Fibroblast of lung (primary cell): ENCODE data around the gene DCLK2. TPM values are rescaled to one million over a fixed set of nuclear protein-coding genes. Genes with fewer than 3 reads are reported as not detected.

Source experiments
- DNase-seq, 2 donors: peaks; one replicate each; pipeline versions ENCODE4 v3.0.0 to v3.0.0-alpha.2; 2010; ENCODE audit warnings: low read depth in 2 of 2
- H2AFZ ChIP-seq: 2 replicates; pipeline ENCODE4 v1.5.1; 2012; ENCODE audit warnings: low read length, control low read depth, inconsistent platforms
- H3K27ac ChIP-seq: 2 replicates; pipeline ENCODE4 v1.5.1; 2011; ENCODE audit warnings: low read length, control low read depth; ENCODE audit not compliant: insufficient read depth
- H3K27me3 ChIP-seq: 2 replicates; pipeline ENCODE4 v1.5.1; 2011; ENCODE audit warnings: mild to moderate bottlenecking, low read length; ENCODE audit not compliant: control insufficient read depth, insufficient read depth
- H3K36me3 ChIP-seq: 2 replicates; pipeline ENCODE4 v1.5.1; 2011; ENCODE audit warnings: low read length; ENCODE audit not compliant: control insufficient read depth, insufficient read depth
- H3K4me1 ChIP-seq: 2 replicates; pipeline ENCODE4 v1.5.1; 2011; ENCODE audit warnings: low read length; ENCODE audit not compliant: control insufficient read depth, insufficient read depth; ENCODE audit errors: extremely low read depth
- H3K4me2 ChIP-seq: 2 replicates; pipeline ENCODE4 v1.5.1; 2011; ENCODE audit warnings: low read length, control low read depth; ENCODE audit not compliant: insufficient read depth; ENCODE audit errors: extremely low read depth
- H3K4me3 ChIP-seq, 4 experiments: fragments of 200-600 bp in 1 of 4; sonication (generic) in 1 of 4; replicated peaks in 1 of 4; 2 replicates each; pipeline ENCODE4 v1.5.1; 2011 to 2016; ENCODE audit warnings: low read length in 4 of 4, low read depth in 3 of 4, mild to moderate bottlenecking in 3 of 4, control low read depth in 2 of 4, inconsistent platforms in 1 of 4, mixed read lengths in 1 of 4; ENCODE audit not compliant: insufficient read depth in 1 of 4; ENCODE audit errors: control extremely low read depth in 1 of 4
- H3K79me2 ChIP-seq: 2 replicates; pipeline ENCODE4 v1.5.1; 2012; ENCODE audit warnings: mild to moderate bottlenecking, low read length, inconsistent platforms; ENCODE audit not compliant: control insufficient read depth, insufficient read depth
- H3K9ac ChIP-seq: 2 replicates; pipeline ENCODE4 v1.5.1; 2011; ENCODE audit warnings: mild to moderate bottlenecking, low read length, control low read depth; ENCODE audit not compliant: insufficient read depth
- H3K9me3 ChIP-seq: 2 replicates; pipeline ENCODE4 v1.5.1; 2012; ENCODE audit warnings: low read depth, low read length; ENCODE audit not compliant: control insufficient read depth, insufficient read depth
- H4K20me1 ChIP-seq: 2 replicates; pipeline ENCODE4 v1.5.1; 2011; ENCODE audit warnings: low read length; ENCODE audit not compliant: control insufficient read depth, insufficient read depth; ENCODE audit errors: extremely low read depth
- CTCF ChIP-seq, 2 donors: IDR thresholded peaks in 1 of 2; conservative IDR thresholded peaks in 1 of 2; 1 replicate in 1 of 2; 2 replicates in 1 of 2; pipeline ENCODE4 v1.5.1; 2011 to 2012; ENCODE audit warnings: low read length in 2 of 2, control low read depth in 1 of 2, inconsistent platforms in 1 of 2, low read depth in 1 of 2, mild to moderate bottlenecking in 1 of 2
- EZH2 ChIP-seq: IDR thresholded peaks from 2 replicates; pipeline ENCODE4 v1.5.1; 2012; ENCODE audit warnings: low read length, control low read depth, mild to moderate bottlenecking; ENCODE audit errors: missing control alignments
- polyA plus RNA-seq, 2 donors: library from polyadenylated mRNA; depleted of rRNA in 1 of 2; stranded (reverse) in 1 of 2; unstranded in 1 of 2; fragments of >200 nt; gene quantifications; 2 replicates each; pipeline ENCODE4 v1.2.1, GENCODE V29; 2011 to 2012; ENCODE audit warnings: missing spikeins in 1 of 2
- total RNA-seq: library from RNA; depleted of rRNA; stranded (reverse); fragments of >200 nt; gene quantifications from 2 replicates; pipeline ENCODE4 v1.2.1, GENCODE V29; 2014

The DCLK2 gene
- total and polyA plus RNA-seq, 2 donors (not counting 1 experiment from before 2014, with no cell fraction given) = 3.8 to 14.0 TPM

- Histone ChIP-seq H4K20me1 (no peaks in the 10 kb centered on the region), H3K4me1 (no peaks in the 10 kb centered on the region), H3K9ac (no peak overlapping the region), H2AFZ (no peak overlapping the region), H3K36me3 (no peaks in the 10 kb centered on the region), H3K4me3 (no peak overlapping the region), H3K79me2 (no peaks in the 10 kb centered on the region), H3K27ac (no peak overlapping the region), H3K9me3 (no peaks in the 10 kb centered on the region), H3K4me2 (no peak overlapping the region), H3K27me3 (no peaks in the 10 kb centered on the region)
- TF ChIP-seq CTCF (conservative IDR thresholded peaks at IDR 0.05 in 1 of 2, IDR thresholded peaks at IDR 0.05 in 1 of 2; ENCODE audit: low read depth in 1 of 2, low read length in 2 of 2) = no peak
- TF ChIP-seq EZH2 = no peak
- DNase-seq = no peak
Observed at GRCh38 chr4:150155391-150155790, 77.1 kb downstream of the DCLK2 start.

GRCh38 chr4:150156543-150156942 lies 78.3 kb downstream of the DCLK2 start:
- H3K27ac ChIP-seq = no peak overlapping the region
- H3K27me3 ChIP-seq = no peaks in the 10 kb centered on the region

GRCh38 chr4:150158041-150158440 lies 79.8 kb downstream of the DCLK2 start:
- no peak overlapping the region for H3K4me3 ChIP-seq
- no peaks in the 10 kb centered on the region for H3K79me2 ChIP-seq

More at GRCh38 chr4:150156543-150156942, 78.3 kb downstream of the DCLK2 start:
- Histone ChIP-seq H3K4me2 (no peak overlapping the region), H3K4me1 (no peaks in the 10 kb centered on the region), H3K9ac (no peak overlapping the region), H3K79me2 (no peaks in the 10 kb centered on the region), H3K4me3 (no peak overlapping the region), H3K9me3 (no peaks in the 10 kb centered on the region), H2AFZ (no peak overlapping the region), H4K20me1 (no peaks in the 10 kb centered on the region), H3K36me3 (no peaks in the 10 kb centered on the region)
- TF ChIP-seq CTCF (conservative IDR thresholded peaks at IDR 0.05 in 1 of 2, IDR thresholded peaks at IDR 0.05 in 1 of 2; ENCODE audit: low read depth in 1 of 2, low read length in 2 of 2) (no peak), EZH2 (no peak)
- no peak for DNase-seq

More at GRCh38 chr4:150158041-150158440, 79.8 kb downstream of the DCLK2 start:
- H3K27me3 ChIP-seq = no peaks in the 10 kb centered on the region
- no peaks in the 10 kb centered on the region for H4K20me1 ChIP-seq
- H3K9ac ChIP-seq = no peak overlapping the region
- no peak for TF ChIP-seq EZH2
- no peak for TF ChIP-seq CTCF (conservative IDR thresholded peaks at IDR 0.05 in 1 of 2, IDR thresholded peaks at IDR 0.05 in 1 of 2; ENCODE audit: low read depth in 1 of 2, low read length in 2 of 2)
- no peak overlapping the region for H2AFZ ChIP-seq
- H3K27ac ChIP-seq = no peak overlapping the region
- DNase-seq = no peak
- H3K4me2 ChIP-seq = no peak overlapping the region
- H3K36me3 ChIP-seq = no peaks in the 10 kb centered on the region
- no peaks in the 10 kb centered on the region for H3K4me1 ChIP-seq
- H3K9me3 ChIP-seq = no peaks in the 10 kb centered on the region
